ENCODE results near the gene FOXP3.

FOXP3 gene

GRCh38 chrX:49273181-49273727, 8.7 kb upstream of the FOXP3 start:
- ATAC-seq, result peak; percentile 4

GRCh38 chrX:49272421-49272820, 7.9 kb upstream of the FOXP3 start:
- no peak for DNase-seq
- ATAC-seq, result no peak

More at GRCh38 chrX:49273181-49273727, 8.7 kb upstream of the FOXP3 start:
- DNase-seq, result peak; percentile 37

GRCh38 chrX:49271341-49271740, 6.8 kb upstream of the FOXP3 start:
- DNase-seq (no peak), ATAC-seq (no peak)

GRCh38 chrX:49270249-49270921, 5.9 kb upstream of the FOXP3 start:
- DNase-seq, result peak; percentile 7

GRCh38 chrX:49269767-49270248, 5.3 kb upstream of the FOXP3 start, which contains the start of gene PPP1R3F:
Gene PPP1R3F, plus strand, starts transcription at chrX:49269793. Its CDS starts 77 bp downstream, at chrX:49269870.
- DNase-seq (peak; percentile 51), ATAC-seq (peak; percentile 1)

More at GRCh38 chrX:49270249-49270921, 5.9 kb upstream of the FOXP3 start:
- no peak for ATAC-seq

- peak; percentile 92 for DNase-seq
- peak; percentile 84 for ATAC-seq
Measured at GRCh38 chrX:49269010-49269766, 4.7 kb upstream of the FOXP3 start.

- ATAC-seq, result no peak
Measured at GRCh38 chrX:49268702-49269009, 4.1 kb upstream of the FOXP3 start.

GRCh38 chrX:49266523-49267445, 2.3 kb upstream of the FOXP3 start:
- DNase-seq, result no peak
- ATAC-seq, result no peak

More at GRCh38 chrX:49268702-49269009, 4.1 kb upstream of the FOXP3 start:
- no peak for DNase-seq

- no peak for ATAC-seq
- no peak for DNase-seq
Measured at GRCh38 chrX:49263631-49264030, 879 bp downstream of the FOXP3 start.

GRCh38 chrX:49262603-49263002, 1.9 kb downstream of the FOXP3 start:
- ATAC-seq (peak; percentile 79), DNase-seq (no peak)

GRCh38 chrX:49260221-49260985, 4.1 kb downstream of the FOXP3 start:
- ATAC-seq (no peak), DNase-seq (no peak)

- ATAC-seq, result no peak
- no peak for DNase-seq
Measured at GRCh38 chrX:49258749-49259124, 5.8 kb downstream of the FOXP3 start.

GRCh38 chrX:49257846-49258748, 6.4 kb downstream of the FOXP3 start:
- DNase-seq (peak; percentile 31), ATAC-seq (peak; percentile 19)

GRCh38 chrX:49257074-49257790, 7.3 kb downstream of the FOXP3 start:
- DNase-seq, result no peak
- peak; percentile 44 for ATAC-seq

- no peak for ATAC-seq
- no peak for DNase-seq
Measured at GRCh38 chrX:49256268-49256995, 8.1 kb downstream of the FOXP3 start.

- DNase-seq, result no peak
- no peak for ATAC-seq
Measured at GRCh38 chrX:49254639-49255038, 9.9 kb downstream of the FOXP3 start.

- ATAC-seq, result no peak
Measured at GRCh38 chrX:49251325-49251724, 13.2 kb downstream of the FOXP3 start.

GRCh38 chrX:49250578-49250977, 13.9 kb downstream of the FOXP3 start:
- no peak for ATAC-seq

More at GRCh38 chrX:49251325-49251724, 13.2 kb downstream of the FOXP3 start:
- DNase-seq, result no peak

GRCh38 chrX:49250066-49250465, 14.4 kb downstream of the FOXP3 start:
- no peak for ATAC-seq
- DNase-seq, result no peak

More at GRCh38 chrX:49250578-49250977, 13.9 kb downstream of the FOXP3 start:
- no peak for DNase-seq

All from stimulated activated naive CD8-positive, alpha-beta T cell treated with anti-CD3 and anti-CD28 coated beads, Interleukin-15, Interleukin-2, amounts not matched to agents 100 U/mL and 50 U/mL, for 24 hours (primary cell).